MM.1S (cell line): ENCODE results near the gene PKD1L1.

Experiments used
- DNase-seq: peaks from one replicate; pipeline ENCODE4 v3.0.0-alpha.2; 2015
- H2AFZ ChIP-seq: fragments of 300-600 bp; sonication (generic); 2 replicates; pipeline ENCODE4 v1.6.0; 2016; ENCODE audit warnings: antibody characterized with exemption, low read length
- H3F3A ChIP-seq: fragments of 300-600 bp; sonication (generic); 2 replicates; pipeline ENCODE4 v1.6.1; 2016; ENCODE audit warnings: mild to moderate bottlenecking, antibody characterized with exemption, low read length, moderate library complexity, mixed read lengths; ENCODE audit not compliant: insufficient read depth
- H3K27ac ChIP-seq: fragments of 300-600 bp; sonication (generic); 2 replicates; pipeline ENCODE4 v1.5.1; 2016; ENCODE audit warnings: mild to moderate bottlenecking, low read length
- H3K27me3 ChIP-seq: fragments of 300-600 bp; sonication (generic); replicated peaks from 2 replicates; pipeline ENCODE4 v1.6.0; 2016; ENCODE audit warnings: low read length; ENCODE audit not compliant: insufficient read depth
- H3K36me3 ChIP-seq: fragments of 300-600 bp; sonication (generic); replicated peaks from 2 replicates; pipeline ENCODE4 v1.6.1; 2016; ENCODE audit warnings: mild to moderate bottlenecking, low read length, mixed read lengths; ENCODE audit not compliant: insufficient read depth
- H3K4me1 ChIP-seq: fragments of 300-600 bp; sonication (generic); 2 replicates; pipeline ENCODE4 v1.6.1; 2016; ENCODE audit warnings: low read length, mixed read lengths
- H3K4me2 ChIP-seq: fragments of 300-600 bp; sonication (generic); 2 replicates; pipeline ENCODE4 v1.6.0; 2016; ENCODE audit warnings: low read depth, low read length
- H3K4me3 ChIP-seq: fragments of 300-600 bp; sonication (generic); 2 replicates; pipeline ENCODE4 v1.5.1; 2016; ENCODE audit warnings: low read length, mixed read lengths
- H3K79me2 ChIP-seq: fragments of 300-600 bp; sonication (generic); 2 replicates; pipeline ENCODE4 v1.6.1; 2016; ENCODE audit warnings: mixed run types, low read length, mixed read lengths
- H3K9ac ChIP-seq: fragments of 300-600 bp; sonication (generic); 2 replicates; pipeline ENCODE4 v1.6.1; 2016; ENCODE audit warnings: low read length, mixed read lengths
- H3K9me2 ChIP-seq: fragments of 300-600 bp; sonication (generic); replicated peaks from 2 replicates; pipeline ENCODE4 v1.6.1; 2016; ENCODE audit warnings: mild to moderate bottlenecking, low read length, mixed read lengths; ENCODE audit not compliant: insufficient read depth
- H3K9me3 ChIP-seq: fragments of 300-600 bp; sonication (generic); replicated peaks from 2 replicates; pipeline ENCODE4 v1.6.1; 2016; ENCODE audit warnings: mild to moderate bottlenecking, low read length, mixed read lengths; ENCODE audit not compliant: insufficient read depth
- H4K20me1 ChIP-seq: fragments of 300-600 bp; sonication (generic); 2 replicates; pipeline ENCODE4 v1.6.1; 2016; ENCODE audit warnings: mild to moderate bottlenecking, low read length, moderate library complexity, mixed read lengths; ENCODE audit not compliant: insufficient read depth
- CTCF ChIP-seq: fragments of 300-600 bp; sonication (generic); IDR thresholded peaks from 2 replicates; pipeline ENCODE4 v1.5.1; 2016; ENCODE audit warnings: antibody characterized with exemption, low read length, mixed read lengths
- EZH2 ChIP-seq: fragments of 300-600 bp; sonication (generic); optimal IDR thresholded peaks from 2 replicates; pipeline ENCODE3; 2017; ENCODE audit warnings: low read depth, mild to moderate bottlenecking, antibody characterized with exemption, low read length, mixed read lengths
- EZH2phosphoT487 ChIP-seq: fragments of 300-600 bp; sonication (generic); IDR thresholded peaks from 2 replicates; pipeline ENCODE4 v1.6.1; 2018; ENCODE audit warnings: antibody characterized with exemption, low read length

Gene PKD1L1

GRCh38 chr7:47953822-47954221 lies 5.6 kb upstream of the PKD1L1 start:
- Histone ChIP-seq H3K4me3 (no peak overlapping the region), H3K4me2 (no peak overlapping the region), H3K79me2 (no peaks in the 10 kb centered on the region), H3K9me2 (no peaks in the 10 kb centered on the region), H2AFZ (no peak overlapping the region), H3K9ac (no peak overlapping the region), H4K20me1 (no peaks in the 10 kb centered on the region), H3K27ac (no peak overlapping the region), H3F3A (peaks cover 18% of the 10 kb centered on the region), H3K9me3 (no peaks in the 10 kb centered on the region), H3K4me1 (peaks cover 41% of the 10 kb centered on the region), H3K36me3 (peaks cover 5% of the 10 kb centered on the region; the same call in 1 of the 2 replicates), H3K27me3 (no peaks in the 10 kb centered on the region)
- no peak for TF ChIP-seq EZH2phosphoT487
- TF ChIP-seq CTCF: no peak
- TF ChIP-seq EZH2: no peak
- DNase-seq: no peak

GRCh38 chr7:47952224-47952623 lies 4.0 kb upstream of the PKD1L1 start:
- H3K9ac ChIP-seq: no peak overlapping the region
- no peak overlapping the region for H3K4me3 ChIP-seq
- H3K79me2 ChIP-seq: no peaks in the 10 kb centered on the region
- H3K4me1 ChIP-seq: peaks cover 41% of the 10 kb centered on the region
- TF ChIP-seq CTCF: no peak
- TF ChIP-seq EZH2: no peak
- no peak for TF ChIP-seq EZH2phosphoT487
- no peaks in the 10 kb centered on the region for H4K20me1 ChIP-seq
- DNase-seq: no peak
- H3K9me2 ChIP-seq: no peaks in the 10 kb centered on the region
- H3K9me3 ChIP-seq: no peaks in the 10 kb centered on the region
- peak overlapping the region; percentile 60 for H3K27ac ChIP-seq
- H3F3A ChIP-seq: peaks cover 18% of the 10 kb centered on the region
- peak overlapping the region; percentile 33 for H3K4me2 ChIP-seq
- H3K27me3 ChIP-seq: no peaks in the 10 kb centered on the region
- H3K36me3 ChIP-seq: peaks cover 5% of the 10 kb centered on the region; the same call in 1 of the 2 replicates
- no peak overlapping the region for H2AFZ ChIP-seq

- no peaks in the 10 kb centered on the region for H4K20me1 ChIP-seq
- no peaks in the 10 kb centered on the region for H3K27me3 ChIP-seq
- TF ChIP-seq EZH2 (no peak), CTCF (no peak), EZH2phosphoT487 (no peak)
- H3K4me3 ChIP-seq: no peak overlapping the region
- H3K27ac ChIP-seq: peak overlapping the region; percentile 60
- H3K36me3 ChIP-seq: peaks cover 5% of the 10 kb centered on the region; the same call in 1 of the 2 replicates
- no peak overlapping the region for H2AFZ ChIP-seq
- peaks cover 18% of the 10 kb centered on the region for H3F3A ChIP-seq
- H3K9ac ChIP-seq: no peak overlapping the region
- peak; percentile 79 for DNase-seq
- no peaks in the 10 kb centered on the region for H3K9me2 ChIP-seq
- H3K79me2 ChIP-seq: no peaks in the 10 kb centered on the region
- no peaks in the 10 kb centered on the region for H3K9me3 ChIP-seq
- H3K4me1 ChIP-seq: peaks cover 41% of the 10 kb centered on the region
- H3K4me2 ChIP-seq: peak overlapping the region; percentile 33
Measured at GRCh38 chr7:47951374-47951773, 3.1 kb upstream of the PKD1L1 start.
